B cell (primary cell): ENCODE measurements around the gene UACA. TPM values are rescaled to one million over a fixed set of nuclear protein-coding genes. Genes with fewer than 3 reads are reported as not detected.

ENCODE experiments used
- ATAC-seq: fragments of 200-7000 bp; cut with Tn5 transposase; one replicate; pipeline ENCODE4 v1.10.0; 2021; ENCODE audit warnings: low read depth, mild to moderate bottlenecking, moderate number of reproducible peaks, moderate library complexity
- CTCF ChIA-PET: fragments of 350-600 bp; sonication (Branson Sonifier 250); formaldehyde crosslinking; loops from one replicate; lab custom pipeline; 2021; ENCODE audit warnings: antibody characterized with exemption, inconsistent platforms; lab: Charles Lee
- POLR2A ChIA-PET: fragments of 350-600 bp; sonication (Branson Sonifier 250); formaldehyde crosslinking; loops from one replicate; lab custom pipeline; 2021; ENCODE audit warnings: antibody characterized with exemption; lab: Charles Lee
- DNase-seq: peaks from one replicate; pipeline ENCODE4 v3.0.0; 2013
- H2AFZ ChIP-seq: 2 replicates; pipeline ENCODE4 v1.6.1; 2012; ENCODE audit warnings: mild to moderate bottlenecking, low read depth, low read length; ENCODE audit not compliant: insufficient read depth, poor library complexity, severe bottlenecking
- H3K27ac ChIP-seq, 2 donors: 1 replicate in 1 of 2; 2 replicates in 1 of 2; pipeline ENCODE4 v1.5.1; 2012 to 2013; ENCODE audit warnings: low read length in 2 of 2, mild to moderate bottlenecking in 2 of 2, moderate library complexity in 1 of 2
- H3K27me3 ChIP-seq, 4 experiments: fragments of 200-600 bp in 1 of 4; sonication (generic) in 1 of 4; replicated peaks in 1 of 4; 1 replicate in 2 of 4; 2 replicates in 2 of 4; pipeline versions ENCODE4 v1.6.1 to v1.7.0; 2013 to 2016; ENCODE audit warnings: low read length in 3 of 4, mild to moderate bottlenecking in 2 of 4, mixed read lengths in 1 of 4, moderate library complexity in 1 of 4; ENCODE audit not compliant: insufficient read depth in 4 of 4, control insufficient read depth in 3 of 4; ENCODE audit errors: control extremely low read depth in 1 of 4
- H3K36me3 ChIP-seq, 2 experiments: replicated peaks in 1 of 2; 1 replicate in 1 of 2; 2 replicates in 1 of 2; pipeline versions ENCODE4 v1.6.1 to v1.7.1; 2013; ENCODE audit warnings: low read length in 1 of 2; ENCODE audit not compliant: insufficient read depth in 2 of 2, control insufficient read depth in 1 of 2; ENCODE audit errors: control extremely low read depth in 1 of 2, extremely low read depth in 1 of 2
- H3K4me1 ChIP-seq, 2 donors: fragments of 200-600 bp in 1 of 2; sonication (generic) in 1 of 2; 1 replicate in 1 of 2; 2 replicates in 1 of 2; pipeline versions ENCODE4 v1.5.1 to v1.6.1; 2013 to 2017; ENCODE audit warnings: low read length in 2 of 2; ENCODE audit not compliant: control insufficient read depth in 2 of 2, insufficient read depth in 2 of 2
- H3K4me2 ChIP-seq: replicated peaks from 2 replicates; pipeline ENCODE3; 2012; ENCODE audit warnings: mild to moderate bottlenecking, low read depth, low read length; ENCODE audit not compliant: poor library complexity, severe bottlenecking
- H3K4me3 ChIP-seq, 5 experiments: fragments of 200-600 bp in 1 of 5; sonication (generic) in 1 of 5; 1 replicate in 3 of 5; 2 replicates in 2 of 5; pipeline versions ENCODE4 v1.5.1 to v1.7.0; 2011 to 2016; ENCODE audit warnings: low read length in 4 of 5, mild to moderate bottlenecking in 4 of 5, low read depth in 2 of 5, control low read depth in 1 of 5, moderate library complexity in 1 of 5; ENCODE audit not compliant: insufficient read depth in 1 of 5; ENCODE audit errors: control extremely low read depth in 1 of 5, extremely low read depth in 1 of 5
- H3K79me2 ChIP-seq: fragments of 200-600 bp; sonication (generic); one replicate; pipeline ENCODE4 v1.6.0; 2016; ENCODE audit warnings: low read length; ENCODE audit not compliant: control insufficient read depth, insufficient read depth
- H3K9ac ChIP-seq: fragments of 200-600 bp; sonication (generic); 2 replicates; pipeline ENCODE4 v1.6.1; 2017; ENCODE audit warnings: mild to moderate bottlenecking, low read length, moderate library complexity
- H3K9me3 ChIP-seq, 3 donors: one replicate each; pipeline versions ENCODE4 v1.6.1 to v1.7.1; 2013; ENCODE audit warnings: low read length in 2 of 3; ENCODE audit not compliant: control insufficient read depth in 2 of 3, insufficient read depth in 1 of 3; ENCODE audit errors: control extremely low read depth in 1 of 3
- H4K20me1 ChIP-seq: 2 replicates; pipeline ENCODE4 v1.6.0; 2012; ENCODE audit warnings: mild to moderate bottlenecking, low read length; ENCODE audit not compliant: insufficient read depth, control insufficient read depth, poor library complexity, severe bottlenecking
- H3K27ac Mint-ChIP-seq: one replicate; pipeline ENCODE4 v1.8.0; 2021; ENCODE audit warnings: mixed read lengths
- H3K27me3 Mint-ChIP-seq: one replicate; pipeline ENCODE4 v1.8.0; 2021; ENCODE audit warnings: mixed read lengths
- H3K4me1 Mint-ChIP-seq: one replicate; pipeline ENCODE4 v1.8.0; 2021; ENCODE audit warnings: mixed read lengths
- H3K4me3 Mint-ChIP-seq: one replicate; pipeline ENCODE4 v1.8.0; 2021; ENCODE audit warnings: mixed read lengths
- H3K9me3 Mint-ChIP-seq: one replicate; pipeline ENCODE4 v1.8.0; 2022; ENCODE audit warnings: mixed read lengths; ENCODE audit not compliant: insufficient read depth
- EZH2 ChIP-seq: IDR thresholded peaks from 2 replicates; pipeline ENCODE4 v1.6.1; 2012; ENCODE audit warnings: borderline replicate concordance, low read depth, mild to moderate bottlenecking, moderate library complexity, low read length; ENCODE audit not compliant: insufficient read depth, poor library complexity, severe bottlenecking
- WGBS: methylation state at CpG from one replicate; pipeline ENCODE4 v1.1.5; 2013; ENCODE audit warnings: missing lambda C conversion rate; ENCODE audit not compliant: insufficient coverage; 5-methylcytosine and 5-hydroxymethylcytosine counted together
- intact Hi-C: fragments of 100-400 bp; cut with micrococcal nuclease; formaldehyde crosslinking; loops from one replicate; pipeline ENCODE4 v1.10.0; 2022
- polyA plus RNA-seq: library from polyadenylated mRNA; depleted of rRNA; stranded (reverse); fragments of >200 nt; gene quantifications from 2 replicates; pipeline ENCODE4 v1.2.3, GENCODE V29; 2012
- total RNA-seq, 2 donors: library from RNA; stranded (reverse); fragments of 120-200 nt in 1 of 2; gene quantifications; 1 replicate in 1 of 2; 2 replicates in 1 of 2; pipeline versions ENCODE4 v1.2.3 to v1.2.4, GENCODE V29; 2013 to 2022
- TF ChIP-seq, protein P1 (sequence below): fragments of 200-600 bp; IDR thresholded peaks from one replicate; pipeline ENCODE4 v1.8.0; 2022; ENCODE audit warnings: antibody characterized with exemption, mild to moderate bottlenecking

UACA gene
- total and polyA plus RNA-seq, 2 donors (not counting 1 experiment from before 2014, with no cell fraction given): 2.7 to 3.3 TPM

DNA sequence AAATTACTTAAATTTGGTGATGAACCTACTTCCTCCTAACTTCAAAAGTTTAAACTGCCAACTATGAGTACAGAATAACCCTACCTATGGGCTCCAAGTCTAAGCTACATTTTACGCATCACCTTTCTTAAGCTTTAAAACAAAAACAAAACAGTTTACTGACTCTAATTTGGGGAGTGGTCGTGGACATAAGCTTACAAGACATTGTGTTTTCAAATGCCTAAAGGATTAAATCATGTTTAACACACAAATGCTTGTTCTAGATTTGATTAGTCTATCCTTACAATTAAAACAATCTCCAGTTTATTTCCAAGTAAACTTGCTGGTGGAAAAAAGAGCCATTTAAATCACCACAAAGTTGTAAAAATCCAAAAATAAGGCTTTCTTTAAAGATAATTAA is 62.2 kb downstream of the UACA start:
- intact Hi-C loops: no loop called here
- ATAC-seq (no peak), DNase-seq (no peak)
- Histone ChIP-seq H3K4me3 (no peak overlapping the region), H3K36me3 (no peaks in the 10 kb centered on the region), H3K4me1 (peaks cover 0 to 5% of the 10 kb centered on the region in 2 donors), H3K9me3 (no peaks in the 10 kb centered on the region), H3K4me2 (no peak overlapping the region), H4K20me1 (no peaks in the 10 kb centered on the region), H3K27ac (no peak overlapping the region), H3K27me3 (no peaks in the 10 kb centered on the region), H3K9ac (no peak overlapping the region), H3K79me2 (no peaks in the 10 kb centered on the region), H2AFZ (no peak overlapping the region)
- no peaks in the 10 kb centered on the region for H3K9me3 Mint-ChIP-seq
- H3K4me3 Mint-ChIP-seq: no peak overlapping the region
- TF ChIP-seq, protein P1, sequence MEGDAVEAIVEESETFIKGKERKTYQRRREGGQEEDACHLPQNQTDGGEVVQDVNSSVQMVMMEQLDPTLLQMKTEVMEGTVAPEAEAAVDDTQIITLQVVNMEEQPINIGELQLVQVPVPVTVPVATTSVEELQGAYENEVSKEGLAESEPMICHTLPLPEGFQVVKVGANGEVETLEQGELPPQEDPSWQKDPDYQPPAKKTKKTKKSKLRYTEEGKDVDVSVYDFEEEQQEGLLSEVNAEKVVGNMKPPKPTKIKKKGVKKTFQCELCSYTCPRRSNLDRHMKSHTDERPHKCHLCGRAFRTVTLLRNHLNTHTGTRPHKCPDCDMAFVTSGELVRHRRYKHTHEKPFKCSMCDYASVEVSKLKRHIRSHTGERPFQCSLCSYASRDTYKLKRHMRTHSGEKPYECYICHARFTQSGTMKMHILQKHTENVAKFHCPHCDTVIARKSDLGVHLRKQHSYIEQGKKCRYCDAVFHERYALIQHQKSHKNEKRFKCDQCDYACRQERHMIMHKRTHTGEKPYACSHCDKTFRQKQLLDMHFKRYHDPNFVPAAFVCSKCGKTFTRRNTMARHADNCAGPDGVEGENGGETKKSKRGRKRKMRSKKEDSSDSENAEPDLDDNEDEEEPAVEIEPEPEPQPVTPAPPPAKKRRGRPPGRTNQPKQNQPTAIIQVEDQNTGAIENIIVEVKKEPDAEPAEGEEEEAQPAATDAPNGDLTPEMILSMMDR: no peak
- no peak for TF ChIP-seq EZH2
- ChIA-PET CTCF (interaction anchor here (1.3 to 1.9 kb wide), 2 partner anchors 18 to 21 kb away, joined by 4 read pairs; no protein-coding TSS in a partner anchor), POLR2A (no interaction called here)
- H3K27ac Mint-ChIP-seq: no peak overlapping the region
- peaks cover 9% of the 10 kb centered on the region for H3K4me1 Mint-ChIP-seq
- H3K27me3 Mint-ChIP-seq: peaks cover 44% of the 10 kb centered on the region
- no CpG with 5 or more reads among the region's 2 CpGs for WGBS

DNA sequence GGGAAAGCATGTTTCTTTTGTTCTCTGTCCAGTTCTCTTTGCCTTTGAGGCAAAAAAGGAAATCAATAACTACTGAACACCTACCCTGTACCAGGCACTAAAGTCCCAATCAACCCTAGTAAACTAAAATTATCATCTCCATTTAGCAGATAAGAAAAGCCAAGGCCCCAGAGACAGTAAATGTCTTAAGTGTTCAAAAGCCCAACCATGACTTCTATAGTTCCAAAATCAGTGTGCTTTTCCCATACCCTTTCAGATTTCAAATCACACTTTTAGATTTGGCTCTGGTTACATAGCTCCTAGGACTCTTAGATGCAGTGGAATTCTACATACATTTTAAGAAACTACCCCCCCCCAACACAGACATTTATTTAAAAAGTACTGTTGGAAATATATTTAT is 63.5 kb downstream of the UACA start:
- no peak for TF ChIP-seq EZH2
- TF ChIP-seq, protein P1: no peak
- ChIA-PET CTCF (interaction anchor here (0.5 kb wide), 1 partner anchor 19 kb away, joined by 3 read pairs; no protein-coding TSS in a partner anchor), POLR2A (no interaction called here)
- H3K27me3 Mint-ChIP-seq: peaks cover 39% of the 10 kb centered on the region
- H3K4me3 Mint-ChIP-seq: no peak overlapping the region
- no peaks in the 10 kb centered on the region for H3K36me3 ChIP-seq
- no peak overlapping the region for H3K27ac Mint-ChIP-seq
- DNase-seq (no peak), ATAC-seq (no peak)
- intact Hi-C loops: no loop called here
- H3K4me3 ChIP-seq: no peak overlapping the region
- no peaks in the 10 kb centered on the region for H3K9me3 Mint-ChIP-seq
- no peaks in the 10 kb centered on the region for H3K79me2 ChIP-seq
- peaks cover 0 to 4% of the 10 kb centered on the region in 2 donors for H3K4me1 ChIP-seq
- H3K9me3 ChIP-seq: no peaks in the 10 kb centered on the region
- H3K27me3 ChIP-seq: no peaks in the 10 kb centered on the region
- no peak overlapping the region for H3K4me2 ChIP-seq
- no peaks in the 10 kb centered on the region for H4K20me1 ChIP-seq
- H3K4me1 Mint-ChIP-seq: peaks cover 8% of the 10 kb centered on the region
- H3K9ac ChIP-seq: no peak overlapping the region
- H3K27ac ChIP-seq: no peak overlapping the region
- H2AFZ ChIP-seq: no peak overlapping the region
